Measurements from ENCODE around the gene PPFIA4. TPM values are rescaled to one million over a fixed set of nuclear protein-coding genes. Genes with fewer than 3 reads are reported as not detected.
A peak's percentile ranks its signal among the peaks of the same experiment; 100 is the strongest.

The PPFIA4 gene
- total RNA-seq, 1 experiment from 2014 or later = 12.1 TPM

DNA sequence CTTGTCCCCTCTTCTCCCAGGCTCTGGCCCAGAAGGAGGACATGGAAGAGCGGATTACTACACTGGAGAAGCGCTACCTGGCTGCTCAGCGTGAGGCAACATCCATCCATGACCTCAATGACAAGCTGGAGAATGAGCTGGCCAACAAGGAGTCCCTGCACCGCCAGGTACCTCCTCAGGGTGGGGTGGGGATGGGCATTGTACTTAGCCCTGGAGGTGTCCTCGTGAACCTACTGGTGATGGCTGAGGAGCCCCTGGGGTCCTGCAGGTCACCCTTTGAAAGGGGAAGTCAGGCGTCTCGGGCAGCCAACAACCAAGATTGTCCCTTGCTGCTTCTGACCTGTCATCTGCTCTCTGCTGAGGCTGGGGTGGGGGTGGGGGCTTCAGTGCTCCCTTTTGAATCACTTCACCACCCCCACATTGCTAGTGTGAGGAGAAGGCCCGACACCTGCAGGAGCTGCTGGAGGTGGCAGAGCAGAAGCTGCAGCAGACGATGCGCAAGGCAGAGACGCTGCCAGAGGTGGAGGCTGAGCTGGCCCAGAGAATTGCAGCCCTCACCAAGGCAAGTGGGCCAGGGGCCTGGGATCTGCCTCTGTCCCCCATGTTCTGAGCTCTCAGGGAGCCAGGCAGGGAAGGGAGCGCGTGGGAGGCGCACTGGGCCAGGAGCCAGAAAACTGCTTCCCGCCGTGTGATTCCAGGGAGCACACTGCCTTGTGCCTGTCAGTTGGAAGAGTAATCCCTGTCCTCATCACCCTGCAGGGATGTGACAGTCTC, 19.7 kb downstream of the PPFIA4 start:
- Histone ChIP-seq H3K36me3 (ENCODE audit: low read depth, low read length) (no peaks in the 10 kb centered on the region), H3K4me2 (ENCODE audit: low read length) (no peak overlapping the region), H3K9me2 (replicated peaks; ENCODE audit: low read length) (no peaks in the 10 kb centered on the region), H2AFZ (ENCODE audit: low read length) (no peak overlapping the region), H4K20me1 (ENCODE audit: low read length) (no peaks in the 10 kb centered on the region), H3F3A (ENCODE audit: low read length, unreplicated experiment) (no peaks in the 10 kb centered on the region), H3K9ac (ENCODE audit: low read length) (no peak overlapping the region), H3K27ac (ENCODE audit: low read length) (no peak overlapping the region), H3K4me1 (ENCODE audit: insufficient read depth, low read length) (peaks cover 7% of the 10 kb centered on the region; the same call in 1 of the 2 replicates), H3K27me3 (ENCODE audit: low read length) (no peaks in the 10 kb centered on the region), H3K9me3 (ENCODE audit: low read length) (no peaks in the 10 kb centered on the region), H3K79me2 (ENCODE audit: low read length) (no peaks in the 10 kb centered on the region), H3K4me3 (ENCODE audit: low read length) (no peak overlapping the region)
- ChIA-PET POLR2A (ENCODE audit: unreplicated experiment) (no interaction called here), CTCF (no interaction called here)
- TF ChIP-seq EZH2 (IDR thresholded peaks at IDR 0.05; ENCODE audit: low read length, unreplicated experiment) (no peak), EZH2phosphoT487 (IDR thresholded peaks at IDR 0.05; ENCODE audit: borderline replicate concordance, low read length) (no peak)
- TF ChIP-seq, protein P1, sequence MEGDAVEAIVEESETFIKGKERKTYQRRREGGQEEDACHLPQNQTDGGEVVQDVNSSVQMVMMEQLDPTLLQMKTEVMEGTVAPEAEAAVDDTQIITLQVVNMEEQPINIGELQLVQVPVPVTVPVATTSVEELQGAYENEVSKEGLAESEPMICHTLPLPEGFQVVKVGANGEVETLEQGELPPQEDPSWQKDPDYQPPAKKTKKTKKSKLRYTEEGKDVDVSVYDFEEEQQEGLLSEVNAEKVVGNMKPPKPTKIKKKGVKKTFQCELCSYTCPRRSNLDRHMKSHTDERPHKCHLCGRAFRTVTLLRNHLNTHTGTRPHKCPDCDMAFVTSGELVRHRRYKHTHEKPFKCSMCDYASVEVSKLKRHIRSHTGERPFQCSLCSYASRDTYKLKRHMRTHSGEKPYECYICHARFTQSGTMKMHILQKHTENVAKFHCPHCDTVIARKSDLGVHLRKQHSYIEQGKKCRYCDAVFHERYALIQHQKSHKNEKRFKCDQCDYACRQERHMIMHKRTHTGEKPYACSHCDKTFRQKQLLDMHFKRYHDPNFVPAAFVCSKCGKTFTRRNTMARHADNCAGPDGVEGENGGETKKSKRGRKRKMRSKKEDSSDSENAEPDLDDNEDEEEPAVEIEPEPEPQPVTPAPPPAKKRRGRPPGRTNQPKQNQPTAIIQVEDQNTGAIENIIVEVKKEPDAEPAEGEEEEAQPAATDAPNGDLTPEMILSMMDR (conservative IDR thresholded peaks at IDR 0.05; ENCODE audit: low read depth, low read length) = no peak
- intact Hi-C loops (cut with micrococcal nuclease) = no loop called here
- no peak for ATAC-seq
- BruUV-seq (replicated peaks) = no TSS peak
- DNase-seq = no peak

GRCh38 chr1:203046984-203047630, 20.8 kb downstream of the PPFIA4 start:
- no peak overlapping the region for H3K4me3 ChIP-seq (ENCODE audit: low read length)
- no peak overlapping the region for H3K9ac ChIP-seq (ENCODE audit: low read length)
- CTCF ChIA-PET = no interaction called here
- no peak overlapping the region for H3K27ac ChIP-seq (ENCODE audit: low read length)
- ATAC-seq = peak; percentile 99
- BruUV-seq (replicated peaks) = no TSS peak
- H3K4me2 ChIP-seq (ENCODE audit: low read length) = no peak overlapping the region; the same call in 1 of the 2 replicates
- H2AFZ ChIP-seq (ENCODE audit: low read length) = no peak overlapping the region
- H3K4me1 ChIP-seq (ENCODE audit: insufficient read depth, low read length) = peaks cover 7% of the 10 kb centered on the region; the same call in 1 of the 2 replicates
- no peaks in the 10 kb centered on the region for H3K27me3 ChIP-seq (ENCODE audit: low read length)
- DNase-seq = peak; percentile 79
- no peaks in the 10 kb centered on the region for H3K79me2 ChIP-seq (ENCODE audit: low read length)
- POLR2A ChIA-PET (ENCODE audit: unreplicated experiment) = no interaction called here
- H3K36me3 ChIP-seq (ENCODE audit: low read depth, low read length) = no peaks in the 10 kb centered on the region
- H3K9me2 ChIP-seq (replicated peaks; ENCODE audit: low read length) = no peaks in the 10 kb centered on the region
- H4K20me1 ChIP-seq (ENCODE audit: low read length) = no peaks in the 10 kb centered on the region
- TF ChIP-seq EZH2phosphoT487 (IDR thresholded peaks at IDR 0.05; ENCODE audit: borderline replicate concordance, low read length) (no peak), EZH2 (IDR thresholded peaks at IDR 0.05; ENCODE audit: low read length, unreplicated experiment) (no peak)
- TF ChIP-seq, protein P1 (conservative IDR thresholded peaks at IDR 0.05; ENCODE audit: low read depth, low read length) = no peak
- H3K9me3 ChIP-seq (ENCODE audit: low read length) = no peaks in the 10 kb centered on the region
- intact Hi-C loops (cut with micrococcal nuclease) = no loop called here
- no peaks in the 10 kb centered on the region for H3F3A ChIP-seq (ENCODE audit: low read length, unreplicated experiment)

GRCh38 chr1:203048086-203048485, 21.8 kb downstream of the PPFIA4 start:
- ChIA-PET CTCF (no interaction called here), POLR2A (ENCODE audit: unreplicated experiment) (no interaction called here)
- no peak overlapping the region for H3K27ac ChIP-seq (ENCODE audit: low read length)
- H3K9me2 ChIP-seq (replicated peaks; ENCODE audit: low read length) = no peaks in the 10 kb centered on the region
- no peaks in the 10 kb centered on the region for H3K27me3 ChIP-seq (ENCODE audit: low read length)
- DNase-seq = no peak
- H3K4me1 ChIP-seq (ENCODE audit: insufficient read depth, low read length) = peaks cover 7% of the 10 kb centered on the region; the same call in 1 of the 2 replicates
- H3K9ac ChIP-seq (ENCODE audit: low read length) = no peak overlapping the region
- intact Hi-C loops (cut with micrococcal nuclease) = no loop called here
- H3K4me3 ChIP-seq (ENCODE audit: low read length) = no peak overlapping the region
- no peak overlapping the region for H2AFZ ChIP-seq (ENCODE audit: low read length)
- no peak for ATAC-seq
- no peaks in the 10 kb centered on the region for H3K36me3 ChIP-seq (ENCODE audit: low read depth, low read length)
- H3K79me2 ChIP-seq (ENCODE audit: low read length) = no peaks in the 10 kb centered on the region
- no TSS peak for BruUV-seq (replicated peaks)
- no peaks in the 10 kb centered on the region for H3K9me3 ChIP-seq (ENCODE audit: low read length)
- TF ChIP-seq, protein P1 (conservative IDR thresholded peaks at IDR 0.05; ENCODE audit: low read depth, low read length) = no peak
- TF ChIP-seq EZH2phosphoT487 (IDR thresholded peaks at IDR 0.05; ENCODE audit: borderline replicate concordance, low read length) (no peak), EZH2 (IDR thresholded peaks at IDR 0.05; ENCODE audit: low read length, unreplicated experiment) (no peak)
- H3F3A ChIP-seq (ENCODE audit: low read length, unreplicated experiment) = no peaks in the 10 kb centered on the region
- no peak overlapping the region for H3K4me2 ChIP-seq (ENCODE audit: low read length)
- no peaks in the 10 kb centered on the region for H4K20me1 ChIP-seq (ENCODE audit: low read length)

Data from PC-3 (cell line).